ENCODE measurements around the gene CRTAC1. TPM values are rescaled to one million over a fixed set of nuclear protein-coding genes. Genes with fewer than 3 reads are reported as not detected.

The CRTAC1 gene
- total and polyA plus RNA-seq, 9 of the 15 experiments (the other 6 are each of a cell fraction or from before 2014, with no cell fraction given), result not detected

- no peak for TF ChIP-seq THAP7 (CRISPR knock-in tag; IDR thresholded peaks at IDR 0.05)
- TF ChIP-seq ELF1 (tag; IDR thresholded peaks at IDR 0.05), result no peak
- no peak for TF ChIP-seq STAT5B (CRISPR knock-in tag; IDR thresholded peaks at IDR 0.05)
- TF ChIP-seq NELFE (IDR thresholded peaks at IDR 0.05; ENCODE audit: insufficient read depth, insufficient read length), result no peak
- TF ChIP-seq FOSL1 (tag; conservative IDR thresholded peaks at IDR 0.05), result no peak
- TF ChIP-seq CAMTA2 (CRISPR knock-in tag; conservative IDR thresholded peaks at IDR 0.05), result no peak
Observed at GRCh38 chr10:98060079-98060478, 29.7 kb upstream of the CRTAC1 start (continued).

DNA sequence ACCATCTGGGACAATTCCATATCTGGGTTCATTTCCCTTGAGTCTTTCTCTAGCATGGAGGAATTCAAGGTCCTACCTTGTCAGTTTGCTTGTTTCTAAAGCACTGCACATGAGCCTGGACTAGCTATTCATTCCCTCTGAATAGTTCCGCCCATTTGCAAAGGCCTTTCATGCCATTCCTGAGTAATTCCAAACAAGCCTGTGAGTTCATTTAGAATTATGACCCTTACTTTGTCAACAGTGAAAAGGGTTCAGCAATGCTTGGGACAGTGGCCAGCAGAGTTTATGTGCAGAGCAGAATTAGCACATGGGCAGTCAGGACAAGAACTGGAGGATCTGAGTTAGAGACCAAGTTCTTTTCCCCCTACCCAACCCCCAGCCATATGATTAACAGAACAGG lies 27.9 kb upstream of the CRTAC1 start:
- POLR2A ChIA-PET, result interaction anchor here (0.7 kb wide), 1 partner anchor 187 kb away, joined by 3 read pairs; no protein-coding TSS in a partner anchor
- H3K27me3 ChIP-seq (ENCODE audit: control insufficient read depth in 2 of 2, insufficient read depth in 2 of 2, low read length in 2 of 2), result peaks cover 0 to 6% of the 10 kb centered on the region in 2 experiments; a peak in 1 of 5 replicates
- no TSS peak for BruUV-seq (replicated peaks)

More for the DNA sequence above, 27.9 kb upstream of the CRTAC1 start:
- Histone ChIP-seq H3K36me3 (ENCODE audit: control insufficient read depth, insufficient read depth, low read length) (no peaks in the 10 kb centered on the region), H3K4me1 (replicated peaks in 1 of 2; ENCODE audit: control insufficient read depth in 2 of 2, insufficient read depth in 2 of 2, low read length in 2 of 2) (no peaks in the 10 kb centered on the region), H4K20me1 (replicated peaks; ENCODE audit: control insufficient read depth, insufficient read depth, low read length) (no peaks in the 10 kb centered on the region; the same call in 1 of the 2 replicates), H3K9me3 (replicated peaks; ENCODE audit: control insufficient read depth, insufficient read depth, low read depth, low read length) (no peaks in the 10 kb centered on the region), H3K4me2 (ENCODE audit: insufficient read depth, low read length) (no peak overlapping the region), H3K9ac (ENCODE audit: insufficient read depth in 1 of 2, low read depth in 2 of 2, low read length in 2 of 2) (no peak overlapping the region), H3K4me3 (no peak overlapping the region), H2AFZ (ENCODE audit: low read depth, low read length) (no peak overlapping the region), H3K79me2 (ENCODE audit: control insufficient read depth, insufficient read depth, low read length) (no peaks in the 10 kb centered on the region), H3K27ac (ENCODE audit: extremely low read depth, low read depth, low read length) (no peak overlapping the region), H3K9me1 (ENCODE audit: control insufficient read depth, insufficient read depth, low read length) (no peaks in the 10 kb centered on the region)
- no peak for FAIRE-seq
- CTCF ChIA-PET (ENCODE audit: low intra/inter-chr PET ratio), result no interaction called here
- no peak for DNase-seq (ENCODE audit: extremely low read depth in 1 of 4, low spot score in 3 of 4)
- intact Hi-C loops (cut with micrococcal nuclease) (no loop called here), in situ Hi-C loops (cut with MboI) (no loop called here)
- no peak for ATAC-seq
- TF ChIP-seq RUNX1 (IDR thresholded peaks at IDR 0.05; ENCODE audit: low read depth) (no peak), MTA1 (IDR thresholded peaks at IDR 0.05; ENCODE audit: borderline replicate concordance) (no peak), ZNF165 (CRISPR knock-in tag; IDR thresholded peaks at IDR 0.05; ENCODE audit: borderline replicate concordance) (no peak), SMAD1 (IDR thresholded peaks at IDR 0.05; ENCODE audit: low read depth, low read length, partially characterized antibody) (no peak), NUFIP1 (IDR thresholded peaks at IDR 0.05; ENCODE audit: partially characterized antibody) (no peak), COPS2 (conservative IDR thresholded peaks at IDR 0.05) (no peak), ZNF41 (CRISPR knock-in tag; conservative IDR thresholded peaks at IDR 0.05) (no peak), CBFA2T2 (conservative IDR thresholded peaks at IDR 0.05) (no peak), TCF7 (IDR thresholded peaks at IDR 0.05; ENCODE audit: borderline replicate concordance) (no peak), MYC (IDR thresholded peaks at IDR 0.05; ENCODE audit: low read depth, low read length) (no peak), MYC (CRISPR knock-in tag; IDR thresholded peaks at IDR 0.05; ENCODE audit: borderline replicate concordance, low read depth) (no peak), ZC3H11A (IDR thresholded peaks at IDR 0.05; ENCODE audit: low read depth, low read length) (no peak), ARID1B (IDR thresholded peaks at IDR 0.05) (no peak), ETV6 (IDR thresholded peaks at IDR 0.05; ENCODE audit: borderline replicate concordance in 1 of 2, low read depth in 2 of 2, low read length in 1 of 2) (no peak), ETV6 (CRISPR knock-in tag; IDR thresholded peaks at IDR 0.05; ENCODE audit: borderline replicate concordance) (no peak), PCBP2 (IDR thresholded peaks at IDR 0.05; ENCODE audit: low read depth, low read length, poor library complexity, severe bottlenecking) (no peak), TBL1XR1 (IDR thresholded peaks at IDR 0.05; ENCODE audit: low read length in 2 of 2) (no peak), RFX7 (CRISPR knock-in tag; IDR thresholded peaks at IDR 0.05) (no peak), PHB (CRISPR knock-in tag; IDR thresholded peaks at IDR 0.05) (no peak)
- WGBS (ENCODE audit: insufficient coverage, low coverage, missing lambda C conversion rate), result 0% methylated on average over 1 of the region's 1 CpG
